Astrocyte (in vitro differentiated cells and primary cell): ENCODE data around the gene MGST3.

ENCODE experiments used
- EZH2 ChIP-seq: IDR thresholded peaks from 2 replicates; pipeline ENCODE4 v1.6.1; 2012; ENCODE audit warnings: mild to moderate bottlenecking, low read length, inconsistent platforms; ENCODE audit not compliant: insufficient read depth
- TF ChIP-seq, protein P1 (sequence below): IDR thresholded peaks from 2 replicates; pipeline ENCODE4 v1.5.1; 2011; ENCODE audit warnings: low read depth, mild to moderate bottlenecking, inconsistent platforms, low read length, moderate library complexity; ENCODE audit not compliant: insufficient read depth

DNA sequence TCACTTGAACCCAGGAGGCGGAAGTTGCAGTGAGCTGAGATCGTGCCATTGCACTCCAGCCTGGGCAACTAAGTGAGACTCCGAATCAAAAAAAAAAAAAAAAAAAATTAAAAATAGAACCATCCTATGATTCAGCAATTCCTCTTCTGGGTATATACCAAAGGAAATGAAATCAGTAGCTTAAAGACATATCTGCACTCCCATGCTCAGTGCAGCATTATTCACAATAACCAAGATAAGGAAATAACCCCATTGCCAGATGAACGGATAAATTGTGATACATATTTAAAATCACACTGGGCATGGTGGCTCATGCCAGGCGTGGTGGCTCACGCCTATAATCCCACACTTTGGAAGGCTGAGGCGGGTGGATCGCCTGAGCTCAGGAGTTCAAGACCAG, 43.6 kb downstream of the MGST3 start:
- no peak for TF ChIP-seq EZH2
- TF ChIP-seq, protein P1, sequence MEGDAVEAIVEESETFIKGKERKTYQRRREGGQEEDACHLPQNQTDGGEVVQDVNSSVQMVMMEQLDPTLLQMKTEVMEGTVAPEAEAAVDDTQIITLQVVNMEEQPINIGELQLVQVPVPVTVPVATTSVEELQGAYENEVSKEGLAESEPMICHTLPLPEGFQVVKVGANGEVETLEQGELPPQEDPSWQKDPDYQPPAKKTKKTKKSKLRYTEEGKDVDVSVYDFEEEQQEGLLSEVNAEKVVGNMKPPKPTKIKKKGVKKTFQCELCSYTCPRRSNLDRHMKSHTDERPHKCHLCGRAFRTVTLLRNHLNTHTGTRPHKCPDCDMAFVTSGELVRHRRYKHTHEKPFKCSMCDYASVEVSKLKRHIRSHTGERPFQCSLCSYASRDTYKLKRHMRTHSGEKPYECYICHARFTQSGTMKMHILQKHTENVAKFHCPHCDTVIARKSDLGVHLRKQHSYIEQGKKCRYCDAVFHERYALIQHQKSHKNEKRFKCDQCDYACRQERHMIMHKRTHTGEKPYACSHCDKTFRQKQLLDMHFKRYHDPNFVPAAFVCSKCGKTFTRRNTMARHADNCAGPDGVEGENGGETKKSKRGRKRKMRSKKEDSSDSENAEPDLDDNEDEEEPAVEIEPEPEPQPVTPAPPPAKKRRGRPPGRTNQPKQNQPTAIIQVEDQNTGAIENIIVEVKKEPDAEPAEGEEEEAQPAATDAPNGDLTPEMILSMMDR, result no peak
